GM15510 (cell line): ENCODE measurements around the gene ZMIZ1.

Experiments used
- POLR2A ChIP-seq: IDR thresholded peaks from 3 replicates; pipeline ENCODE4 v1.6.1; 2011; ENCODE audit warnings: borderline replicate concordance; ENCODE audit not compliant: insufficient read length; ENCODE audit errors: extremely low read depth

ZMIZ1 gene

GRCh38 chr10:79072994-79073645 lies 4.4 kb downstream of the ZMIZ1 start:
- no peak for TF ChIP-seq POLR2A

GRCh38 chr10:79073784-79074432 lies 5.1 kb downstream of the ZMIZ1 start:
- TF ChIP-seq POLR2A, result no peak

- TF ChIP-seq POLR2A, result no peak
Measured at GRCh38 chr10:79074732-79075131, 6.0 kb downstream of the ZMIZ1 start.

- no peak for TF ChIP-seq POLR2A
Measured at GRCh38 chr10:79075418-79075817, 6.7 kb downstream of the ZMIZ1 start.

- no peak for TF ChIP-seq POLR2A
Measured at GRCh38 chr10:79077488-79078173, 8.9 kb downstream of the ZMIZ1 start.

- TF ChIP-seq POLR2A, result no peak
Measured at GRCh38 chr10:79078367-79079053, 9.7 kb downstream of the ZMIZ1 start.

- no peak for TF ChIP-seq POLR2A
Measured at GRCh38 chr10:79079054-79079397, 10.3 kb downstream of the ZMIZ1 start.

- TF ChIP-seq POLR2A, result no peak
Measured at GRCh38 chr10:79079490-79080355, 11.0 kb downstream of the ZMIZ1 start.

- no peak for TF ChIP-seq POLR2A
Measured at GRCh38 chr10:79081353-79082034, 12.7 kb downstream of the ZMIZ1 start.

- TF ChIP-seq POLR2A, result no peak
Measured at GRCh38 chr10:79082035-79082373, 13.2 kb downstream of the ZMIZ1 start.

GRCh38 chr10:79082631-79083596 lies 14.1 kb downstream of the ZMIZ1 start:
- TF ChIP-seq POLR2A, result no peak

GRCh38 chr10:79084012-79084971 lies 15.5 kb downstream of the ZMIZ1 start:
- TF ChIP-seq POLR2A, result no peak

GRCh38 chr10:79084972-79085597 lies 16.3 kb downstream of the ZMIZ1 start:
- TF ChIP-seq POLR2A, result no peak
